ENCODE measurements around the gene KRTAP22-2.

The KRTAP22-2 gene

GRCh38 chr21:30612132-30612531 is 21.9 kb upstream of the KRTAP22-2 start:
- TF ChIP-seq CTCF (IDR thresholded peaks at IDR 0.05; ENCODE audit: low read depth, low read length, missing control alignments) = no peak
- Histone ChIP-seq H3K4me3 (ENCODE audit: low read depth, low read length) (no peak overlapping the region), H3K36me3 (replicated peaks) (no peaks in the 10 kb centered on the region), H3K27me3 (replicated peaks) (no peaks in the 10 kb centered on the region), H3K27ac (no peak overlapping the region)
- in situ Hi-C loops (cut with HindIII; ENCODE audit: low pct_ligation_motif_present, low sequenced_read_pairs) = no loop called here
- no peak for DNase-seq

GRCh38 chr21:30605968-30606367 is 15.8 kb upstream of the KRTAP22-2 start:
- no peaks in the 10 kb centered on the region for H3K36me3 ChIP-seq (replicated peaks)
- TF ChIP-seq CTCF (IDR thresholded peaks at IDR 0.05; ENCODE audit: low read depth, low read length, missing control alignments) = no peak
- in situ Hi-C loops (cut with HindIII; ENCODE audit: low pct_ligation_motif_present, low sequenced_read_pairs) = no loop called here
- H3K27ac ChIP-seq = no peak overlapping the region
- no peaks in the 10 kb centered on the region for H3K27me3 ChIP-seq (replicated peaks)
- no peak overlapping the region for H3K4me3 ChIP-seq (ENCODE audit: low read depth, low read length)
- DNase-seq = no peak

GRCh38 chr21:30600787-30601186 is 10.6 kb upstream of the KRTAP22-2 start, which contains the start of gene KRTAP22-1:
Gene KRTAP22-1, plus strand, starts transcription at chr21:30601087.
- Histone ChIP-seq H3K4me3 (ENCODE audit: low read depth, low read length) (no peak within 1 kb of the TSS), H3K27ac (no peak within 1 kb of the TSS), H3K27me3 (replicated peaks) (no peaks in the 10 kb centered on the region), H3K36me3 (replicated peaks) (no peaks in the 10 kb centered on the region)
- no peak for DNase-seq
- in situ Hi-C loops (cut with HindIII; ENCODE audit: low pct_ligation_motif_present, low sequenced_read_pairs) = no loop called here
- no peak for TF ChIP-seq CTCF (IDR thresholded peaks at IDR 0.05; ENCODE audit: low read depth, low read length, missing control alignments)

GRCh38 chr21:30598802-30599201 is 8.6 kb upstream of the KRTAP22-2 start, which contains the start of gene KRTAP6-2:
Gene KRTAP6-2, minus strand, starts transcription at chr21:30598902. Its CDS starts 28 bp downstream, at chr21:30598874.
- TF ChIP-seq CTCF (IDR thresholded peaks at IDR 0.05; ENCODE audit: low read depth, low read length, missing control alignments) = no peak
- in situ Hi-C loops (cut with HindIII; ENCODE audit: low pct_ligation_motif_present, low sequenced_read_pairs) = no loop called here
- H3K4me3 ChIP-seq (ENCODE audit: low read depth, low read length) = no peak within 1 kb of the TSS
- no peaks in the 10 kb centered on the region for H3K27me3 ChIP-seq (replicated peaks)
- H3K27ac ChIP-seq = no peak within 1 kb of the TSS
- no peaks in the 10 kb centered on the region for H3K36me3 ChIP-seq (replicated peaks)
- no peak for DNase-seq

GRCh38 chr21:30592140-30592539 is 1.9 kb upstream of the KRTAP22-2 start, which contains the start of gene KRTAP6-3:
Gene KRTAP6-3, plus strand, starts transcription at chr21:30592440. Its CDS starts 6 bp downstream, at chr21:30592446.
- no peak for TF ChIP-seq CTCF (IDR thresholded peaks at IDR 0.05; ENCODE audit: low read depth, low read length, missing control alignments)
- Histone ChIP-seq H3K4me3 (ENCODE audit: low read depth, low read length) (no peak within 1 kb of the TSS), H3K36me3 (replicated peaks) (no peaks in the 10 kb centered on the region), H3K27ac (no peak within 1 kb of the TSS), H3K27me3 (replicated peaks) (no peaks in the 10 kb centered on the region)
- in situ Hi-C loops (cut with HindIII; ENCODE audit: low pct_ligation_motif_present, low sequenced_read_pairs) = no loop called here
- no peak for DNase-seq

GRCh38 chr21:30582870-30583269 is 7.3 kb downstream of the KRTAP22-2 start:
- in situ Hi-C loops (cut with HindIII; ENCODE audit: low pct_ligation_motif_present, low sequenced_read_pairs) = no loop called here
- no peak for DNase-seq
- Histone ChIP-seq H3K36me3 (replicated peaks) (no peaks in the 10 kb centered on the region), H3K27ac (no peak overlapping the region), H3K27me3 (replicated peaks) (no peaks in the 10 kb centered on the region), H3K4me3 (ENCODE audit: low read depth, low read length) (no peak overlapping the region)
- TF ChIP-seq CTCF (IDR thresholded peaks at IDR 0.05; ENCODE audit: low read depth, low read length, missing control alignments) = no peak

Data from brain microvascular endothelial cell (primary cell).